ENCODE results near the gene FSIP1.

The FSIP1 gene

GRCh38 chr15:39625451-39625850, 157.2 kb downstream of the FSIP1 start:
- Histone ChIP-seq H3K36me3 (replicated peaks) (no peaks in the 10 kb centered on the region), H3K27ac (peak overlapping the region; percentile 83), H3K27me3 (replicated peaks) (no peaks in the 10 kb centered on the region), H3K4me3 (ENCODE audit: low read depth, low read length) (no peak overlapping the region)
- no peak for DNase-seq
- no peak for TF ChIP-seq CTCF (IDR thresholded peaks at IDR 0.05; ENCODE audit: low read depth, low read length, missing control alignments)
- in situ Hi-C loops (cut with HindIII; ENCODE audit: low pct_ligation_motif_present, low sequenced_read_pairs) = no loop called here

- Histone ChIP-seq H3K36me3 (replicated peaks) (no peaks in the 10 kb centered on the region), H3K27ac (peak overlapping the region; percentile 83), H3K4me3 (ENCODE audit: low read depth, low read length) (no peak overlapping the region), H3K27me3 (replicated peaks) (no peaks in the 10 kb centered on the region)
- in situ Hi-C loops (cut with HindIII; ENCODE audit: low pct_ligation_motif_present, low sequenced_read_pairs) = no loop called here
- TF ChIP-seq CTCF (IDR thresholded peaks at IDR 0.05; ENCODE audit: low read depth, low read length, missing control alignments) = no peak
- peak; percentile 89 for DNase-seq
Observed at GRCh38 chr15:39624806-39625205, 157.8 kb downstream of the FSIP1 start.

- H3K36me3 ChIP-seq (replicated peaks) = no peaks in the 10 kb centered on the region
- DNase-seq = no peak
- no peaks in the 10 kb centered on the region for H3K27me3 ChIP-seq (replicated peaks)
- H3K4me3 ChIP-seq (ENCODE audit: low read depth, low read length) = no peak overlapping the region
- in situ Hi-C loops (cut with HindIII; ENCODE audit: low pct_ligation_motif_present, low sequenced_read_pairs) = no loop called here
- H3K27ac ChIP-seq = no peak overlapping the region
- no peak for TF ChIP-seq CTCF (IDR thresholded peaks at IDR 0.05; ENCODE audit: low read depth, low read length, missing control alignments)
Observed at GRCh38 chr15:39623529-39623931, 159.1 kb downstream of the FSIP1 start.

- no peak overlapping the region for H3K4me3 ChIP-seq (ENCODE audit: low read depth, low read length)
- no peak for TF ChIP-seq CTCF (IDR thresholded peaks at IDR 0.05; ENCODE audit: low read depth, low read length, missing control alignments)
- no peak overlapping the region for H3K27ac ChIP-seq
- H3K27me3 ChIP-seq (replicated peaks) = no peaks in the 10 kb centered on the region
- no peaks in the 10 kb centered on the region for H3K36me3 ChIP-seq (replicated peaks)
- DNase-seq = no peak
- in situ Hi-C loops (cut with HindIII; ENCODE audit: low pct_ligation_motif_present, low sequenced_read_pairs) = no loop called here
Observed at GRCh38 chr15:39622660-39623516, 159.8 kb downstream of the FSIP1 start.

GRCh38 chr15:39621976-39622375, 160.7 kb downstream of the FSIP1 start:
- no peak for TF ChIP-seq CTCF (IDR thresholded peaks at IDR 0.05; ENCODE audit: low read depth, low read length, missing control alignments)
- no peak for DNase-seq
- H3K27ac ChIP-seq = no peak overlapping the region
- in situ Hi-C loops (cut with HindIII; ENCODE audit: low pct_ligation_motif_present, low sequenced_read_pairs) = no loop called here
- H3K36me3 ChIP-seq (replicated peaks) = no peaks in the 10 kb centered on the region
- no peaks in the 10 kb centered on the region for H3K27me3 ChIP-seq (replicated peaks)
- no peak overlapping the region for H3K4me3 ChIP-seq (ENCODE audit: low read depth, low read length)

- no peak for TF ChIP-seq CTCF (IDR thresholded peaks at IDR 0.05; ENCODE audit: low read depth, low read length, missing control alignments)
- no peak for DNase-seq
- Histone ChIP-seq H3K27me3 (replicated peaks) (no peaks in the 10 kb centered on the region), H3K27ac (no peak overlapping the region), H3K4me3 (ENCODE audit: low read depth, low read length) (no peak overlapping the region), H3K36me3 (replicated peaks) (no peaks in the 10 kb centered on the region)
- in situ Hi-C loops (cut with HindIII; ENCODE audit: low pct_ligation_motif_present, low sequenced_read_pairs) = no loop called here
Observed at GRCh38 chr15:39621210-39621609, 161.4 kb downstream of the FSIP1 start.

Data from brain microvascular endothelial cell (primary cell).